HG02840 (cell line): ENCODE results near the gene MRRF.

Experiments
- ATAC-seq: cut with Tn5 transposase; IDR thresholded peaks from one replicate; pipeline ENCODE4 v1.9.1; 2021; ENCODE audit warnings: mild to moderate bottlenecking, moderate library complexity, moderate number of reproducible peaks; ENCODE audit not compliant: unreplicated experiment, low FRiP score

Gene MRRF

GRCh38 chr9:122376796-122377195 is 112.1 kb downstream of the MRRF start:
- no peak for ATAC-seq

GRCh38 chr9:122377241-122378164 is 112.8 kb downstream of the MRRF start:
- no peak for ATAC-seq

- ATAC-seq: no peak
These were observed 113.6 kb downstream of the MRRF start for GRCh38 chr9:122378236-122378635.

GRCh38 chr9:122379340-122379739 is 114.7 kb downstream of the MRRF start:
- no peak for ATAC-seq

GRCh38 chr9:122380293-122380692 is 115.6 kb downstream of the MRRF start:
- no peak for ATAC-seq
